EH (cell line): ENCODE results near the gene MAP1LC3B.

Experiments used
- DNase-seq: peaks from one replicate; pipeline ENCODE4 v3.0.0-alpha.2; 2015; ENCODE audit warnings: low read depth

MAP1LC3B gene

DNA sequence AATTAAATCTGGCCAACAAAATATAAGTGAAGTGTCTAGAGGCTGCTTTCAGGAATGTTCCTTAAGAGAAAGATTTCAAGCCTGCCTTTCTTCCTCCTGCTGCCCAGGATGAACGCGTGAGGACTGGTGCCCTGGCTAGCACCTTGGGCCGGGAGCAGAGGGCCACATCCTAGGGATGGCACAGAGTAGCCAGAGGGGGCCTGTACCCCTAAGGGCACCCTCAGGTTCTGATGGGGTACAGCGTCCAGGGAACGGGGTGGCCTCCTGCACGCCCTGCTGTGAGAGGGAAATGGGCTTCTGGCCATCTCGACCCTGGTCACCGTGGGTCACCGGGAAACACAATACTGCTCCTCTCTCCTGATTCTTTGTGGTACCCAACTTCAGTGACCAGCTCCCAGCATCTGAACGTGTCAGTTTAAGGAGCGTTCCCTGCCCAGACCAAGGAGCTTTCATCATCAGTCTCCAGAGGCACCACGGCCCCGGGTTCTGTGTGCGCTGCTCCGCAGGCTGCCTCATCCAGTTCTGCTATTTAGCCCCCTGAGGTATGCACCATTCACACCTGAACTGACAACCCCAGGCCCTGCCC lies 40.3 kb downstream of the MAP1LC3B start:
- DNase-seq = no peak

DNA sequence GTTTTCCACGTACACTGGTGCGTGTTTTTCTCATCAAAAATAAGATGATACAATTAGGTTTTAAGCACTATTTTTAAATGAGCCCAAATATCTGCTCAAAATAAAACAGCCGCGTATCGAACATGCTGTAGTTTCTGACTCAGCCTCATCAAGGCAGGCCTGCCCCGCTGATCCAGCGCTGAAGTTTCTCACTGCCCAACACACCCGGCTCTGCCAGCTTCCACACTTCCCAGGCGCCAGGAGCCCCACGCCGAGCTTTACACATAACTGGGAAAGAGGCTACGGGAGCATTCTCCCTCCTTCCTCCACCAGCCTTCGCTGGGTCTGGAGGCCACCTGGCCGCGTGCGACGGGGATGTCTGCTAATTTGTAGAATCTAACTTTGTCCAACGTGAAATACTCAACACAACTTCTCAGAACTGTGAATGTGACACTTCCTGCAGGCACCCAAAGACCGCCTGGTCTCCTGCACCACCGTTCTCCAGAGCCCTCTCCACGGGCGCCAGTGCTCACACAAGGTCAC lies 42.1 kb downstream of the MAP1LC3B start:
- no peak for DNase-seq

DNA sequence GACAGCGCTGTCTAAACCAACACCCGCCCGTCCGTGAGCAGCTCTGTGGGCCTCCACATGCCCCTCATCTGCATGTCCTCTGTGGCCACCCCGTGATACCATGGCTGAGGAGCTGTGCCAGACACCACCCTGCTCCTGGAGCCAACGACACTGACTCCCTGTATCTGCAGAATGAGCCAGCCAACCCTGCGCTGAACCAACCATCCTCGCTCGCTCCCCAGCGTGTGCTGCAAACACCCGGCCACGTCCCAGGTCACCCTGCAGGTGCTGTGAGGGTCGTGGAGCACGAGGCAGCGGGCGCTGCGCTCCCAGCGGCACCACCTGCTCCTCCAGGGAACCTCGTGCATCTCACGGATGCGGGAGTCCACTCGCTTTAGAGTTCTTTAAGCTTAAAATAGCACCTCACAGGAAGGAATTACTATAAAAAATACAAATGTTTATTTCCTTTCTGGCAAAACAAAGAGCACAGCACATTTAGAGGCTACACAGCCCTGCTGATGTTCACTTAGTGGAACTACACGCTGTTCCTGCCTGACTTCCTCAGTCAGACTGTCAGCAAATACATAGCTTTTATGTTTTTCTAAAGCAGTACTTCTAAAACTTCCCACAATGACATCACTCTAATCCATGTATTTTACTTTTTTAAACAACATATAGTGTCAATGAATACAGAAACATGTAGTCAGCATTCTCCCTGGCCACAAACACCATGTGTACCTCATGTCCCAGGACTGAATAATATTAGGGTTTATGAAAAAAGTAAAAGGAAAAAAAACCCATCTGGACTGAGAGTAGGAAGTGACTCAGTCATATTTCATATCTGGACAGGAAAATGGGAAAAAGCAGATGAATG lies 43.5 kb downstream of the MAP1LC3B start:
- DNase-seq = peak; percentile 76

DNA sequence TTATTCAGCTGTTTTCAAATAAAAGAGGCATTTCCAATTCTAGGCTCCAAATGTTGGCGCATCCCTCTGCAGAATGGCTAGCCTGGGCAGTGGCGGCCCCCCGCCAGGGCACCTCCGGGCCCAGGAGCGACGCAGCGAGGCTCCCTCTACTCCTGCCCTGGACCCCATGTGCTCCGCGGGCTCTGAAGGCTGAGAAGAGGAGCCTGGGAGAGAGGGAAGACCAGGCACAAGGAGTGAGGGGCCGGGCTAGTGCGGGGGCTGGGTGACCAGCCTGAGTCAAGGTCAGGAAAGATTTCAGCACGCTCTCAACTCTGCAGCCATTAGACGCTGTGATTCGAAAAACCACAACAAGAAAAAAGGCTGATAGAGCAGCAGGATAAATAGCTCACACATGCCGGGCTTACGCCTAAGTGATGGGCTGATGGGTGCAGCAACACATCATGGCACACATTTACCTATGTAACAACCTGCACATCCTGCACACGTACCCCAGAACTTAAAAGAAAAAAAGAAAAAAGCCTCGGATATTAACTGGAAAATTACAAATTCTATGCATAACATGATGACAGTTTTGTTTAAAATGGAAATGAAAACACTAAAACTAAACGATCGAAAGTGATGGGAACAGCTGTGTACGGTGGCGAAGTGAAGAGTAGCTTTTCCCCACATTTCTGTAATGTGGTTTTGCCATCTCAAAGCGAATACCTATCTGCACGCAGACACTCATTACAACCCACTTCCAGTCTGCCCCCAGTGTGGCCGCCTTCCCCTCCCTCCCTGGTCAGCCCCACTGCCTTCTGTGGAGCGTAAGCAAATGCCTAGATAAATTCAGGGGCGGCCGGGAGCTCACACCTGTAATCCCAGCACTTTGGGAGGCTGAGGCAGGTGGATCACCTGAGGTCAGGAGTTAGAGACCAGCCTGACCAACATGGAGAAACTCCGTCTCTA lies 44.4 kb downstream of the MAP1LC3B start:
- DNase-seq = peak; percentile 61

DNA sequence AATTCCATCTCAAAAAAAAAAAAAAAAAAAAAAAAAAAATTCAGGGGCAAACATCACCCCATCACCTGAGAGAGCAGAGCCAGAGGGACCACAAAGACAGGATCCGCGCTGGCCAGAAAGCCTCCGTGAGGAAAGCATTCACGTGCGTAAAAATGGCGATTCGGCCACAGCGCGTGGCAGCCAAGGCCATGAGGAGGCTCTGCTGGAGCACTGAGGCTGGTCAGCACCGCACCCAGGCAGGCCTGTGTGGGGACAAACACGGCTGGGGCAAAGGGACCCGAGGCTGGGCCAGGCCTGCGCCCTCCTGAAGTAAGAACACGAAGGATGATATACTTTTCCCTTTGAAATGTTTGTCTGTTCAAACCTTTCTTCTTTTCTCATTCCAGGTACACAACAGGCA lies 45.2 kb downstream of the MAP1LC3B start:
- no peak for DNase-seq

DNA sequence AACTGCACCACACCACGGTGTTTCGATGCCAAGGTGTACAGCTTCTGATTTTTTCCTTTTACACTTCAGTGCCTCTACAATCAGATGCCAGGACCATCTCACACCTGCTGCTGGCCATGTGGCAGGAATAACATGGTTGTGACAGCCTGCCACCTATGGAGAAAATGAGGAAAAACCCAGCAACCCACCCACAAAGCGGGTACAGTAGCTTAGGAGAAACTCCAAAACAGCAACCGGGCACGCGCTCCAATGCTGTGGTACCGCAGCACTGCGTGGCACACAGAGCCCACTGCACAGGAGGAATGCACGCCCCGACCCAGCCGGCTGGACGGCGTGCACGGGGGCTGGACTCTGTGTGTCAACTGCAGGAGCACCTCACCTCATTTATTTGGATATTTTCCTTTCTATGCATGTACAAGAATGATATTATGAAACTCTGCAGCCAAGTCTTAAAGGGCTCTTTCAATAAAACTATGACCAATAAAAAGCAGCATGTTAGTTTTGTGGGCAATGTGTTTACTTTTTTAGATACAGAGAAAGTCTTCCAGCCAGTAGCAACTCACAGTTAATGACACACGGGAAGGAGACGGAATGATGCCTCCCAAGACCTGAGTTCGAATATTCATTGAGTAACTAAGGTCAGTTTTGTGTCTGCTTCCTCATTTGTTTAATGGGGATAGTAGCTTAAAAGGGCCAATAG lies 45.9 kb downstream of the MAP1LC3B start:
- no peak for DNase-seq

DNA sequence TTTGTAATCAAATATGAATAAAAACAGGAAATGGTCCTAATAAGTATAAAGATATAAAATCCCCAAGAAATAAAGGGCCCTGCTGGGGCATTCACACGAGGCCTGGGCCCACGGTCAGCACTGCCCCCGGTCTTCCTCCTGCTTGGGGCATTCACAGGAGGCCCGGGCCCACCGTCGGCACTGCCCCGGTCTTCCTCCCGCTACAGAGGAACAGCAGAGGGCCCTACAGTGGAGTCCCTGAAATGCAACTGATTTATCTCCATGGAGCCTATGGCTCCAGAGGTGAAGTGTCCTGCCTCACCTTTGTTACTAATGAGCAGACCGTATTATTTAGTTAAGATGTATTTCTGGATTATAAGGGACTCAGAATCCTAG lies 46.5 kb downstream of the MAP1LC3B start:
- DNase-seq = no peak

DNA sequence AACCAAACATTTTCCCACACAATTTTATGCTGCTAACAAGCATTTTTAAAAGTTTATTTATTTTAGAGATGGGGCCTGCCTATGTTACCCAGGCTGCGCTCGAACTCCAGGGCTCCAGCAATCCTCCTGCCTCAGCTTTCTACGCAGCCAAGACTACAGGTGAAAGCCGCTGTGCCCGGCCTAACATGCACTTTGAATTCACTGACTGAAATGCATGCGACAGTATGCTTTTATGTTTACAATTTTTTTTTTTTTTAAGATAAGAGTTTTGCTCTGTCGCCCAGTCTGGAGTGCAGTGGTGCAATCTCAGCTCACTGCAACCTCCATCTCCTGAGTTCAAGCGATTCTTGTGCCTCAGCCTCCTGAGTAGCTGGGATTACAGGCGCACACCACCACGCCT lies 47.8 kb downstream of the MAP1LC3B start:
- no peak for DNase-seq

DNA sequence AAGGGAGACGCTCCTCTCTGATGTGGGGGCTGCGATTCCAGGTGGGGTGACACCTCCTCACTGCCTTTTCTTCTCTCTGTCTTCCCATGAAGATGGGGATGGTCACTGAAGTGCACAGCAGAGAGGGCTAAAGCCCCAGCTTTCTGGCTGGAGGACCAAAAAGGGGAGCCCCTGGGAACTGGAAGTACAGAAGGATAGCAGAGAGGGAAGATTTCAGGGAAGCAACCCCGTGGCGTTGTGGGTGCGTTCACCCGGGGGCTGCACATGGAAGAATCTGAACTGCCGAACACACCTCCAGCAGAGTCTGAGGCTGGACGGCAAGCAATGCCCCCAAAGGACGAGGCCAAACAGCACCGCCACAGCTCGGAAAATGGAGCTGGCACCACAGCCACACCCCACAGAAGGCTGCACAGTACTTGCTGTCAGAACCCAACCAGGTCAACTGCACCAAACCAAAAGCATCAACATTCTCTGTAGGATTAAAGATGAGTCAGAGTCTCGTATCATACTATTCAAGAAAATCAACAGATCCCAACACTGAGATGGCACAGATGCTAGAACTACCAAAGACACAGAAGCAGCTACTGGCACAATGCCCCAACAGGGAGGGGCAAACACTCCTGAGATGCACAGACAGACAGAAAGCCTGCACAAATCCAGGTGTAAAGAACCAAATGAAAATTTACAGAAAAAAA lies 49.9 kb downstream of the MAP1LC3B start:
- no peak for DNase-seq

DNA sequence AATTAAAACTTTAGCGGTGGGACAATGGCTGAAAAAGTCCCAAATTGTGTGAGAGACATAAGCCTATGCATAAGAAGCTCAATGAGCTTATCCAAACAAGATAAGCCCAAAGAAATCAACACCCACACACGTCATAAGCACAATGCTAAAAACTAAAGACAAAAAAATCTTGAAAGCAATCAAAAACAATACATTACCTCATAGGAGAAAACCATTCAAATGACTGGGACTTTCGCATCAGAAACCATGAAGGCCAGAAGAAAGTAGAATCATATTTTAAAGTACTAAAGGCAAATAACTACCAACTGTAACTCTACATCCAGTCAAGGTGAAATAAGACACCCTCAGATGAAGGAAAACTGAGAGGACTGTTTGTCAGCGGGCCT lies 50.4 kb downstream of the MAP1LC3B start:
- DNase-seq = no peak

DNA sequence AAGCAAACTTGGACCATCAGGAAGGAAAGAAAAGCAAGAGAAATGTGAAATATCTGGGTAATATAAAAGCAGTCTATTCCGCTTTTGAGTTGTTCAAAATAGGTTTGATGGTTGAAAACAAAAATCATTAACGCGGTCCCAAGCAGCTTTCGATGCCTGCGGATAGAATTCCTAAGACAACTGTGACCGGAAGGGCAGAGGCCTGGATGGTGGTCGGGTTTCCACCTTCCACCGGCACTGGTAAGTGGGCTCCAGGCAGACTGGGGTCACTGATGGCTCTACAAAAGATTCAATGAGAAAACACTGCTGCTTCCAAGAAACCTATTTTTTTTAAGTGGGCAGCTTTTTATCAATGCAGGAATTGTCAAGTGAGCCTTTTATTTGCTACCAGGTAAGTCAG lies 50.9 kb downstream of the MAP1LC3B start:
- no peak for DNase-seq

DNA sequence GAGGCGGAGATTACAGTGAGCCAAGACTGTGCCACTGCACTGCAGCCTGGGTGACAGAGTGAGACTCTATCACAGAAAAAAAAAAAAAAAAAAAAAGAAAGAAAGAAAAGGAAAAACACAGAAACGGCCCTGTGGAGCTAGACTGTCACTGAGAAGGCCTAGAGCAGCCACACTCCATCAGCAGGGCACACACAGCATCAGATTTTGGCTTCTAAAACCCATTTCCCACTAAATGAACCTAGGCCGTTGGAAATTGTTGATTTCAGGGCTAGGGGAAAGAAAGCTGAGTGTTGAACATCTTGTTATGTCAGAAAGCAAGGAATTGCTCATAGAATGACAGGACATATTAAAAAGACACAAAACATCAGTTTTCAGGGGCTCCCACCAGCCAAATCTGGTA lies 51.8 kb downstream of the MAP1LC3B start:
- no peak for DNase-seq

DNA sequence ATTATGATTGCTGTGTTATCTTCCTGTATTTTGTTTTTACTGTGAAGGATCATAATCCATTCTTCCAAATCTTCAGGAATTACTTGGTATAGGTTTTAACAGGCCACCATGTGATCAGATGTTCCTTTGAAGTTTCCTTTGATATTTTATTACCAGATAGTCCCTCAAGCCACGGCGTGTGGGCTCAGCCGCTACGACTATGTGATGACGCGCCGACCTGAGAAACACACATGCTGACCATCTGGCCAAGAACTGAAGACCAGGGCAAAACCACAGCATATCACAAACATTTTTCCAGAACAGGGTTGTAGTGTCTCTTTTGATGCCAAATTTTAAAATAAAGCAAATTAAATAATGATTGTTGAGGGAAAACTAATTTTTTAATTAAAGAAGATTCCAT lies 53.4 kb downstream of the MAP1LC3B start:
- DNase-seq = peak; percentile 52

DNA sequence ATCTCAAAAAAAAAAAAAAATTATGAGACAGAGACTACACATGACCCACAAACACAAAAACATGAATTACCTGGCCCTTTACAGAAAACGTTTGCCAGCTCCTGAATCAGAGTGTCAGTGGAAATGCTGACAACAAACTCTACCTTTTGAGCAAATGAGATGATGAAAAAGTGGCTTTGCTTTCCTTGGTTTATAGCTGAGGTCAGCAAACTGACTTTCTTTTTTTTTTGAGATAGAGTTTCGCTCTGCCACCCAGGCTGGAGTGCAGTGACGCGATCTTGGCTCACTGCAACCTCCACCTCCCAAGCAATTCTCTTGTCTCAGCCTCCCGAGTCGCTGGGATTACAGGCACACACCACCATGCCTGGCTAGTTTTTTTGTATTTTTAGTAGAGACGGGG lies 54.3 kb downstream of the MAP1LC3B start:
- no peak for DNase-seq

DNA sequence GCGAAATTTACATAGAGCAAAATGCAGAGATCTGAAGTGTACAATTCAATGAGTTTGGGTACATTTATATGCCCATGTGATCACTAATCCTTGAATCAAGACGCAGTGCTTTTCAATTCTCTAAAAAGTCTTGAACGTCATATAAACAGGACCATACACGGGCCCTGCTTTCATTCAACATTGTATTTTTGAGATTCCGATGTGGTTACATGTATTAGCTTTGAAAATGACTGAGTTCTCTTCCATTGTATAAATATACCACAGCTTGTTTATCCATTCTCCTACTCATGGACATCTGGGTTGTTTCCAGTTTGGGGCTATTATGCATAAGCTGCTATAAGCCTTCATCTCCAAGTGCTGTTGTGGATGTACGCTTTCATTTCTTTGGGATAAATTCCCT lies 55.2 kb downstream of the MAP1LC3B start:
- DNase-seq = peak; percentile 79

DNA sequence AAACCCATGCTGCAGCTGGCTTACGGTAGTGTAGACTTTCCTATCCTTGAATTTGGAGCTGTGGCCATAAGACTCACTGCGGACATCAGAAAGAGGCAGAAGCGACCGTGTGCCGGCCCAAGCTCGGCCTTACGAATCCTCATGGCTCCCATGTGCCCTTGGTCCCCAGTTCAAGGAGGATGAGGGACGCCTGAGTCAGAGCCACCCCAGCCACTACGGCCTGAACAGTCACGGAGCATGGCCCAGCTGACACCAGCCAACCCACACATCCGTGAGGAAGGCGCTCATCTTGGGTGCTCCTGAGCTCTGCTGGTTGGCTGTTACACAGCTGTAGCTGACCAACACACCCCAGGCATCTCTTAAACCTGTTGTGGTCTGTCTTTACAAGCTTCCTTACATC lies 56.7 kb downstream of the MAP1LC3B start:
- no peak for DNase-seq

DNA sequence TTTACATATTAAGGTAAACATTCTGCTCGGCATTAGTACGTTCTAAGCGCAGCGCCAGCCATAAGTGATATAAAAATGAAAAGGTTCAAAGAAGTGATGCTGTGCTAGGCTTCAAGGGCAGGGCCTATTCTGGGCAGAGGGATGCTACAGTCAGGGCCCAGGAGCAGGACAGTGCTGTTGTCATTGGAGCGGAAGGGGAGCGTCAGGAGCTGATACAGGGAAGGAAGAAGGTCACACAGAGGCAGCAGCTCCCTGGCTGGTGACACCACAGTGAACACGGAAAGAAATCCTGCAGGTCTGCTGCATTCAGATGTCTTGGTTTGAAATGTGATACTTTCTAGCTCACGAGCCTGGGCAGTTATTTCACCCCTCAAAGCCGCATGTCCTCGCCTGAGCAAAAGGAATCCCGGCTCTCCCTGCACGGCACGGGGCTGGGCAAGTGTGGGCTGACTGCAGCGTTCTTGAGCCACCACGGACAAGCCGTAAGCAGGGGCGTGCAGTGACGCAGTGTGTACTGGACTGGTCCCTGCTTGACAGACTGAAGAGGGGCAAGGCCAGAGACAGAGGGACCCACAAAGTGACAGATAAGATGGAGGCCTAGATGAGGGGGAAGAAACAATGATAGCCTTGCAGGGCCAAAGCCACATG lies 59.6 kb downstream of the MAP1LC3B start:
- no peak for DNase-seq

DNA sequence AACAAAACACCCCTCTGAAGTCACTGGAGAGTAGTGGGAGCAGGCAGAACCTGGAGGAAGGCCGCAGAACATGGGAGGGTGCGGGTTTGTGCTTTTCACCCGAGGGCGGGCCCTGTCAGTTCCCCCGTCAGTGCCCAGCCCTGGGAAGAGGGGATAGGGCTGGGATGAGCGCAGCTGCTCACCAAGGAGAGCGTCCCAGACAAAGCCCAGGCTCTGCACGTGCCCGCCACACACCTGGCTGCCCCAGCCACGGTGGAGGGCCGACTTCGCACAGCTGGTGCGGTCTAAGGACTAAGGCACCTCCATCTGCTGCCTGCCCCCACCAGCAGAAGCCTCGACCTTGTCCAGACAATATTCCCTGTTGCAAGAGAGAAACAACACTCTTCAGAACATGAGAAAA lies 61.2 kb downstream of the MAP1LC3B start:
- no peak for DNase-seq
